PC-3 (cell line): ENCODE results near the gene ADAM12. TPM values are rescaled to one million over a fixed set of nuclear protein-coding genes. Genes with fewer than 3 reads are reported as not detected.

Experiments used
- ATAC-seq: fragments of 200-7000 bp; cut with Tn5 transposase; 2 replicates; pipeline ENCODE4 v1.9.1; 2020; ENCODE audit warnings: mild to moderate bottlenecking, moderate library complexity
- BruUV-seq: library from RNA; stranded (reverse); fragments of 400-500 nt; replicated peaks from 2 replicates; lab custom pipeline; 2021; lab: Mats Ljungman, UMichigan
- CTCF ChIA-PET: fragments of 300-600 bp; sonication (Branson Sonifier 250); formaldehyde crosslinking; loops from one replicate; lab custom pipeline; 2022; ENCODE audit warnings: antibody characterized with exemption; lab: Charles Lee
- POLR2A ChIA-PET: fragments of 300-600 bp; sonication (Branson Sonifier 250); formaldehyde crosslinking; loops from one replicate; lab custom pipeline; 2022; ENCODE audit warnings: antibody characterized with exemption; ENCODE audit not compliant: unreplicated experiment; lab: Charles Lee
- DNase-seq: peaks from one replicate; pipeline ENCODE4 v3.0.0-alpha.2; 2015
- H2AFZ ChIP-seq: fragments of 300-600 bp; sonication (generic); 2 replicates; pipeline ENCODE4 v1.6.0; 2016; ENCODE audit warnings: antibody characterized with exemption, low read length
- H3F3A ChIP-seq: fragments of 300-600 bp; sonication (generic); one replicate; pipeline ENCODE4 v1.6.0; 2017; ENCODE audit warnings: antibody characterized with exemption, low read length, control low read depth, mild to moderate bottlenecking; ENCODE audit not compliant: unreplicated experiment
- H3K27ac ChIP-seq: fragments of 300-600 bp; sonication (generic); 2 replicates; pipeline ENCODE4 v1.5.1; 2016; ENCODE audit warnings: mild to moderate bottlenecking, low read length
- H3K27me3 ChIP-seq: fragments of 300-600 bp; sonication (generic); 2 replicates; pipeline ENCODE4 v1.6.1; 2016; ENCODE audit warnings: low read length, mixed read lengths
- H3K36me3 ChIP-seq: fragments of 300-600 bp; sonication (generic); 2 replicates; pipeline ENCODE4 v1.6.1; 2016; ENCODE audit warnings: low read depth, mixed run types, low read length, mixed read lengths
- H3K4me1 ChIP-seq: fragments of 300-600 bp; sonication (generic); 2 replicates; pipeline ENCODE4 v1.5.1; 2016; ENCODE audit warnings: low read length; ENCODE audit not compliant: insufficient read depth
- H3K4me2 ChIP-seq: fragments of 300-600 bp; sonication (generic); 2 replicates; pipeline ENCODE4 v1.6.0; 2016; ENCODE audit warnings: low read length
- H3K4me3 ChIP-seq: fragments of 300-600 bp; sonication (generic); 2 replicates; pipeline ENCODE4 v1.5.1; 2016; ENCODE audit warnings: mild to moderate bottlenecking, low read length, mixed read lengths
- H3K79me2 ChIP-seq: fragments of 300-600 bp; sonication (generic); 2 replicates; pipeline ENCODE4 v1.6.1; 2017; ENCODE audit warnings: low read length, mixed read lengths
- H3K9ac ChIP-seq: fragments of 300-600 bp; sonication (generic); 2 replicates; pipeline ENCODE4 v1.6.0; 2016; ENCODE audit warnings: mild to moderate bottlenecking, low read length
- H3K9me2 ChIP-seq: fragments of 300-600 bp; sonication (generic); replicated peaks from 2 replicates; pipeline ENCODE4 v1.6.1; 2016; ENCODE audit warnings: mixed run types, low read length, mixed read lengths
- H3K9me3 ChIP-seq: fragments of 300-600 bp; sonication (generic); 2 replicates; pipeline ENCODE4 v1.6.1; 2016; ENCODE audit warnings: low read length, mixed read lengths
- H4K20me1 ChIP-seq: fragments of 300-600 bp; sonication (generic); 2 replicates; pipeline ENCODE4 v1.6.1; 2016; ENCODE audit warnings: low read length, mixed read lengths
- CTCF ChIP-seq: fragments of 300-600 bp; sonication (generic); conservative IDR thresholded peaks from 2 replicates; pipeline ENCODE4 v1.5.1; 2017; ENCODE audit warnings: antibody characterized with exemption, low read depth, mild to moderate bottlenecking, low read length
- EZH2 ChIP-seq: fragments of 300-600 bp; sonication (generic); IDR thresholded peaks from one replicate; pipeline ENCODE4 v1.6.1; 2017; ENCODE audit warnings: antibody characterized with exemption, mild to moderate bottlenecking, low read length; ENCODE audit not compliant: unreplicated experiment
- EZH2phosphoT487 ChIP-seq: fragments of 300-600 bp; sonication (generic); IDR thresholded peaks from 2 replicates; pipeline ENCODE4 v1.6.1; 2018; ENCODE audit warnings: mild to moderate bottlenecking, antibody characterized with exemption, low read length, borderline replicate concordance
- intact Hi-C: fragments of 100-400 bp; cut with micrococcal nuclease; formaldehyde crosslinking; loops from 2 replicates; pipeline ENCODE4 v1.9.0; 2023
- total RNA-seq: library from RNA; depleted of rRNA; stranded (reverse); fragments of >200 nt; gene quantifications from 2 replicates; pipeline ENCODE4 v1.2.3, GENCODE V29; 2014

The ADAM12 gene
- total RNA-seq, 1 experiment from 2014 or later = 3.4 TPM

- Histone ChIP-seq H3K9me2 (no peaks in the 10 kb centered on the region), H3K9me3 (no peaks in the 10 kb centered on the region), H3K36me3 (no peaks in the 10 kb centered on the region), H3F3A (no peaks in the 10 kb centered on the region), H2AFZ (no peak overlapping the region), H3K27ac (no peak overlapping the region), H4K20me1 (no peaks in the 10 kb centered on the region), H3K79me2 (no peaks in the 10 kb centered on the region), H3K4me2 (no peak overlapping the region), H3K4me1 (peaks cover 21% of the 10 kb centered on the region), H3K4me3 (no peak overlapping the region), H3K9ac (no peak overlapping the region), H3K27me3 (no peaks in the 10 kb centered on the region)
- no peak for TF ChIP-seq EZH2
- no peak for TF ChIP-seq CTCF
- TF ChIP-seq EZH2phosphoT487 = no peak
- intact Hi-C loops = no loop called here
- BruUV-seq = no TSS peak
- ChIA-PET POLR2A (no interaction called here), CTCF (no interaction called here)
- no peak for ATAC-seq
- DNase-seq = no peak
Measured at GRCh38 chr10:126137562-126138221, 250.6 kb downstream of the ADAM12 start.

GRCh38 chr10:126135941-126136595, 252.2 kb downstream of the ADAM12 start:
- H3K9me2 ChIP-seq = no peaks in the 10 kb centered on the region
- no peaks in the 10 kb centered on the region for H4K20me1 ChIP-seq
- no peak overlapping the region for H3K4me2 ChIP-seq
- ChIA-PET POLR2A (no interaction called here), CTCF (no interaction called here)
- no TSS peak for BruUV-seq
- no peak overlapping the region for H2AFZ ChIP-seq
- H3K9ac ChIP-seq = no peak overlapping the region
- peaks cover 21% of the 10 kb centered on the region for H3K4me1 ChIP-seq
- H3K27ac ChIP-seq = no peak overlapping the region
- intact Hi-C loops = no loop called here
- no peaks in the 10 kb centered on the region for H3K79me2 ChIP-seq
- H3K27me3 ChIP-seq = no peaks in the 10 kb centered on the region
- H3K4me3 ChIP-seq = no peak overlapping the region
- H3K36me3 ChIP-seq = no peaks in the 10 kb centered on the region
- TF ChIP-seq EZH2phosphoT487 (no peak), EZH2 (no peak), CTCF (no peak)
- DNase-seq (no peak), ATAC-seq (no peak)
- no peaks in the 10 kb centered on the region for H3F3A ChIP-seq
- no peaks in the 10 kb centered on the region for H3K9me3 ChIP-seq

- H3K9me3 ChIP-seq = no peaks in the 10 kb centered on the region
- H3K4me3 ChIP-seq = no peak overlapping the region
- TF ChIP-seq EZH2 = no peak
- TF ChIP-seq CTCF = peak; percentile 43; the same call in 1 of the 2 replicates
- H4K20me1 ChIP-seq = no peaks in the 10 kb centered on the region
- peak overlapping the region; percentile 84 for H3K27ac ChIP-seq
- DNase-seq (peak; percentile 7), ATAC-seq (no peak)
- peak overlapping the region; percentile 60 for H3K9ac ChIP-seq
- intact Hi-C loops = no loop called here
- ChIA-PET CTCF (no interaction called here), POLR2A (no interaction called here)
- H3K36me3 ChIP-seq = no peaks in the 10 kb centered on the region
- no peaks in the 10 kb centered on the region for H3F3A ChIP-seq
- no TSS peak for BruUV-seq
- H3K27me3 ChIP-seq = no peaks in the 10 kb centered on the region
- no peaks in the 10 kb centered on the region for H3K9me2 ChIP-seq
- H3K4me1 ChIP-seq = peaks cover 21% of the 10 kb centered on the region
- no peaks in the 10 kb centered on the region for H3K79me2 ChIP-seq
- peak overlapping the region; percentile 31; the same call in 1 of the 2 replicates for H3K4me2 ChIP-seq
- no peak overlapping the region for H2AFZ ChIP-seq
Measured at GRCh38 chr10:126135177-126135576, 253.1 kb downstream of the ADAM12 start.
